DND-41 (cell line): ENCODE data around the gene FBRSL1.

Experiments used
- ATAC-seq: fragments of 200-7000 bp; cut with Tn5 transposase; 3 replicates; pipeline ENCODE4 v1.9.1; 2021; ENCODE audit warnings: low read depth; ENCODE audit not compliant: insufficient read depth
- DNase-seq: peaks from one replicate; pipeline ENCODE4 v3.0.0-alpha.2; 2020
- H2AFZ ChIP-seq: 2 replicates; pipeline ENCODE4 v1.6.0; 2012; ENCODE audit warnings: low read depth, low read length
- H3K27ac ChIP-seq: 2 replicates; pipeline ENCODE4 v1.5.1; 2012; ENCODE audit warnings: low read length, inconsistent platforms
- H3K27me3 ChIP-seq: fragments of 200-600 bp; sonication (generic); 2 replicates; pipeline ENCODE4 v1.6.0; 2012; ENCODE audit warnings: low read length, mild to moderate bottlenecking, inconsistent platforms; ENCODE audit not compliant: insufficient read depth, poor library complexity
- H3K36me3 ChIP-seq: 2 replicates; pipeline ENCODE4 v1.5.1; 2012; ENCODE audit warnings: low read length, inconsistent platforms; ENCODE audit not compliant: insufficient read depth
- H3K4me1 ChIP-seq: 2 replicates; pipeline ENCODE4 v1.5.1; 2012; ENCODE audit warnings: mild to moderate bottlenecking, low read length; ENCODE audit not compliant: insufficient read depth
- H3K4me2 ChIP-seq: 2 replicates; pipeline ENCODE4 v1.6.0; 2012; ENCODE audit warnings: mild to moderate bottlenecking, moderate library complexity, low read length, inconsistent platforms; ENCODE audit not compliant: insufficient read depth
- H3K4me3 ChIP-seq, 2 experiments: fragments of 200-600 bp in 1 of 2; shearing (Covaris generic) in 1 of 2; 2 replicates each; pipeline ENCODE4 v1.5.1; 2012 to 2016; ENCODE audit warnings: inconsistent platforms in 2 of 2, low read length in 2 of 2, mild to moderate bottlenecking in 2 of 2, low read depth in 1 of 2, moderate library complexity in 1 of 2
- H3K79me2 ChIP-seq: 2 replicates; pipeline ENCODE4 v1.6.0; 2012; ENCODE audit warnings: low read length, inconsistent platforms; ENCODE audit not compliant: insufficient read depth
- H3K9ac ChIP-seq: 2 replicates; pipeline ENCODE4 v1.6.0; 2012; ENCODE audit warnings: low read depth, mild to moderate bottlenecking, inconsistent platforms, low read length, moderate library complexity
- H3K9me3 ChIP-seq: 2 replicates; pipeline ENCODE4 v1.5.1; 2012; ENCODE audit warnings: low read length, moderate library complexity, mild to moderate bottlenecking, inconsistent platforms; ENCODE audit not compliant: insufficient read depth, severe bottlenecking
- H4K20me1 ChIP-seq: 2 replicates; pipeline ENCODE4 v1.6.0; 2012; ENCODE audit warnings: low read length; ENCODE audit not compliant: insufficient read depth
- CTCF ChIP-seq: IDR thresholded peaks from 2 replicates; pipeline ENCODE4 v1.5.1; 2012; ENCODE audit warnings: borderline replicate concordance, low read length, moderate library complexity, mild to moderate bottlenecking; ENCODE audit not compliant: poor library complexity, severe bottlenecking; ENCODE audit errors: extremely low read depth
- EZH2 ChIP-seq: IDR thresholded peaks from 3 replicates; pipeline ENCODE4 v1.6.1; 2012; ENCODE audit warnings: borderline replicate concordance, low read depth, mild to moderate bottlenecking, moderate library complexity, low read length, inconsistent platforms; ENCODE audit not compliant: severe bottlenecking

Gene FBRSL1

GRCh38 chr12:132449565-132450417, 40.2 kb upstream of the FBRSL1 start:
- Histone ChIP-seq H3K27me3 (no peaks in the 10 kb centered on the region), H3K36me3 (no peaks in the 10 kb centered on the region), H3K27ac (no peak overlapping the region), H3K9me3 (no peaks in the 10 kb centered on the region), H3K79me2 (no peaks in the 10 kb centered on the region), H3K4me2 (no peak overlapping the region), H4K20me1 (no peaks in the 10 kb centered on the region), H3K4me1 (peaks cover 8% of the 10 kb centered on the region), H3K9ac (no peak overlapping the region), H2AFZ (no peak overlapping the region), H3K4me3 (no peak overlapping the region)
- no peak for DNase-seq
- no peak for ATAC-seq
- TF ChIP-seq CTCF (no peak), EZH2 (no peak)

GRCh38 chr12:132450418-132451171, 39.4 kb upstream of the FBRSL1 start:
- Histone ChIP-seq H3K9ac (no peak overlapping the region), H3K4me1 (no peaks in the 10 kb centered on the region; the same call in 1 of the 2 replicates), H3K27ac (no peak overlapping the region), H3K4me3 (no peak overlapping the region), H3K4me2 (no peak overlapping the region), H4K20me1 (no peaks in the 10 kb centered on the region), H3K79me2 (no peaks in the 10 kb centered on the region), H3K27me3 (no peaks in the 10 kb centered on the region), H3K36me3 (no peaks in the 10 kb centered on the region), H2AFZ (no peak overlapping the region), H3K9me3 (no peaks in the 10 kb centered on the region)
- DNase-seq: no peak
- no peak for ATAC-seq
- TF ChIP-seq CTCF (no peak), EZH2 (no peak)

GRCh38 chr12:132451172-132451835, 38.6 kb upstream of the FBRSL1 start:
- H3K4me3 ChIP-seq: no peak overlapping the region
- H3K9ac ChIP-seq: no peak overlapping the region
- no peak overlapping the region for H3K4me2 ChIP-seq
- no peak overlapping the region for H2AFZ ChIP-seq
- no peaks in the 10 kb centered on the region for H3K9me3 ChIP-seq
- H3K27me3 ChIP-seq: no peaks in the 10 kb centered on the region
- no peaks in the 10 kb centered on the region for H3K36me3 ChIP-seq
- no peak for TF ChIP-seq EZH2
- no peak for TF ChIP-seq CTCF
- H4K20me1 ChIP-seq: no peaks in the 10 kb centered on the region
- ATAC-seq (no peak), DNase-seq (no peak)
- no peaks in the 10 kb centered on the region for H3K79me2 ChIP-seq
- H3K27ac ChIP-seq: no peak overlapping the region
- no peaks in the 10 kb centered on the region for H3K4me1 ChIP-seq
